ENCODE measurements around the gene SGSM2.

The SGSM2 gene

DNA sequence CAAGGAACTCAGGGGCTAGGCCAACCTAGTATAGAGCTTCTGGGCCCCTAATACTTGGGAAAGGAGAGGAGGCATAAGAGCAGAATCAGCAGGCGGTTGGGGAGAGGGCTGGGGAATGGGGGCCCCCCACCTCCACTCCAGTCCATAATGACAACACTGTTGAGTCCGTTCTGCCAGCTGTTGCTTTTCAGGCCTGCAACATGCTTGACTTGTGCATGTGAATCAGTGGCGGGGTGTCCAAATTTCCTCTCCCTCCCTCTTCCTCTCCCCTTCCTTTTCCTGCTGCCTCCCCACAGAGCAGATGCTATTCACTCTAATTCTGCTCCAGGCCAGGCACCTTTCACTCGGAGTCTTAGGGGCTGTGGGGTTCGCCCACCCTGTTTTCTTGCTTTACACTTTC is 31.7 kb downstream of the SGSM2 start:
- no peak for DNase-seq (ENCODE audit: low read depth in 2 of 2, low spot score in 1 of 2)

DNA sequence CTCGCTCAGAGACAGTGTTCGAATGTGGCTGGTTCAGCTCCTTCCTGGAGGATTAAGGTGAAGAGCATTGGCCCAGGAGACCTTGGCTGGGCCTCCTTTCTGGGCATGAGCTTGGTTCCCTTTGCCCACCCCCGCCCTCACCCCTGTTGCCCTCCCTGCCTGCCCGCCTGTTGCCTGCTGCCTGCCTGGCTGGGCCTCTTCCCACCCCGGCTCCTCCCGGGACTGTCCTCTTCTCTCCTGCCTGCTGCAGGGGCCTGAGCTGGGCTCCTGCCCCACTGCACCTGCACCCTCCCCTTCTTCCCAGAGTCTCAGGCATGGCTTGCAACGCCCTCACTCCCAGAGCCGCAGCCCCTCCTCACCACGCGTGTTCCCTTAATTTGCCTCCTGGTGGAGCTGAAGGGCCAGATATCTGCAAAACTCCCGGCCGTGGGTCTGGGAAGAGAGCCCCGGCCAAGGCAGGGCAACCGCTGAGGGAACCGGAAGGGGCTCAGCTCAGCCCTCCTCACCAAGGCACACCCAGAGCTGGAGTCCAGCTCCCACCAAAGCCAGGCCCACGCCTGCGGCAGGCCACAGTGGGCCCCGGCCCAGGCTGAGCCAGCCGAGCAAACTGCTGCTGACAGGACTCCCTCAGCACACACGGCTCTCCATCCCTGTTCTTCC is 32.4 kb downstream of the SGSM2 start:
- DNase-seq (ENCODE audit: low read depth in 2 of 2, low spot score in 1 of 2) = no peak

DNA sequence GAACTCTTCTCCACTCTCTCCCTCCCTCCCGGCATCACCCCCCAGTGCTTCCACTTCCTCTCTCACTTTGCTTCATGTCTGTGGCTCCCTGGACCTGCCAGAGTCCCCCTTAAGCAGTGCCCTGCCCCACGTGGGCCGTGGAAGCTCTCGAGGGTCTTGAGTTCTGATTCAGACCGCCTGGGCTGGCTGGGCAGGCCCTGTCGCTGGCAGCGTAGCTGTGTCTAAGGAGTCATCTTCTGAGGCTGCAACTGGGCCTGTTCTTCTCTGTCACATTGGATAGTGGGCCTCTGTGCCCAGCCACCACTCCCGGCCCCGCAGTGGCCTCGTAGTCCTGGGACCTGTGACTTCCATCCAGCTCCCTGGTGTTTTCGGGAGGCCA is 32.9 kb downstream of the SGSM2 start:
- DNase-seq (ENCODE audit: low read depth in 2 of 2, low spot score in 1 of 2) = no peak

DNA sequence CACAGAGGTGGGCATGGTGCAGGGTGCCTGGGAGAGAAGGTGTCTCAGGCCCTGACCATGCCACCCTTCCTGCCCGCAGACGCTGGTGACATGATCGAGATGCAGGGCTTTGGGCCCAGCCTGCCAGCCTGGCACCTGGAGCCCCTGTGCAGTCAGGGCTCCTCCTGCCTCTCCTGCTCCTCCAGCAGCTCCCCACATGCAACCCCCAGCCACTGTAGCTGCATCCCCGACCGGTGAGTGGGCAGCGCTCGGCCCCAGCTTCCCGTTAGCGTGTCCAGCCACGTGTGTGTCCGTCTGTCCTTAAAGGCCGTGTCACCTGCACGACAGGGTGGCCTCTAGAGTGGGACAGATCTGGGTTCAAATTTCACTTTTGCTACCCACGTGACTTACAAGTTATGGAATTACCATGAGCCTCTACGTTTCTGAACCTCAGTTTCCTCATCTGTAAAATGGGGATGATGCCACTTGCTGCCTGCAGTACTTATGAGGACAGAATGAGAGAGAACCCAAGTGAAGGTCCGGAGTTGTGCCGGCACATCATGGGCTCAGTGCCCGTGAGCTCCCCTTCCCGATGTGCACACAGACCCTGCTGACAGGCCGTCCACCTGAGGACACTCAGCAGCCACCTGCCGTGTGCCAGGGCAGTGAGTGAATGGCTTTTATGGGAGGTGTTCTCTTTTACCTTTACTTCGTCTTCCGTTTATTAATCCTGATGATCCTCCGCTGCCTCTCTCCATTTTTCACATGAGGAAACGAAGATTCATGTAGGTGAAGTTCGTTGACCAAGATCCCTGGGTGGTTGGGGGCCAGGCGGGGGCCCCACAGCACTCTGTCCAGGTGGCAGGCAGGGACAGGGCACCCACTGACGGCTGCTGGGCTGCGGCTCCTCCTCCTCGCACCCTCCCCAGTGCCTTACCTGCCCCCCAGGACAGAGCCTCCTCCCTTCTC is 34.2 kb downstream of the SGSM2 start:
- no peak for DNase-seq (ENCODE audit: low read depth in 2 of 2, low spot score in 1 of 2)

DNA sequence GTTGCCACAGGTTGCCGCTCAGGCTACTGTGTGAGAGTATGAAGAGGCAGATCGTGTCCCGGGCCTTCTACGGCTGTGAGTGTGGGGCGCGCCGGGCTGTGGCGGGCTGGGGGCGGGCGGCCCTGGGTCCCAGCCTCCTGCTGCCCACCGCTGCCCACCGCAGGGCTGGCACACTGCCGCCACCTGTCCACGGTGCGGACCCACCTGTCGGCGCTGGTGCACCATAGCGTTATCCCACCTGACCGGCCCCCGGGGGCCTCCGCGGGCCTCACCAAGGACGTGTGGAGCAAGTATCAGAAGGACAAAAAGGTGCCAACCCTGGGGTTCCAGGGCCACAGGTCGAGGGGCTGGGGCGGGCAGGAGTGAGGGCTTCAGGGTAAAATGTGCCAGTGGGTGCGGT is 34.9 kb downstream of the SGSM2 start:
- DNase-seq (ENCODE audit: low read depth in 2 of 2, low spot score in 1 of 2) = no peak

DNA sequence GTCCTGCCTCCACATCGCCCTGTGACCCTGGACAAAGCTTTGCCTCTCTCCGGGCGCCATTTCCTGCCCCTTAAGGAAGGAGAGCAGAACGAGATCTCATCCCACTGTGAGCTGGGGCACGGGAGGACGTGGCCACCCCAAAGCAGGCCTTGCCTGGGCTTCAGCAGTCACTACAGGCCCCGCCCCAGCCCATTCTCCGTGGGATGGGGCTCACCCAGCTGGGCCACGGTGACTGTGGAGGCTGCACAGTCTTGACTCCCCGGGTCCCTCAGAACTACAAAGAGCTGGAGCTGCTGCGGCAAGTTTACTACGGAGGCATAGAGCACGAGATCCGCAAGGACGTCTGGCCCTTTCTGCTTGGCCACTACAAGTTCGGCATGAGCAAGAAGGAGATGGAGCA is 35.4 kb downstream of the SGSM2 start:
- no peak for DNase-seq (ENCODE audit: low read depth in 2 of 2, low spot score in 1 of 2)

DNA sequence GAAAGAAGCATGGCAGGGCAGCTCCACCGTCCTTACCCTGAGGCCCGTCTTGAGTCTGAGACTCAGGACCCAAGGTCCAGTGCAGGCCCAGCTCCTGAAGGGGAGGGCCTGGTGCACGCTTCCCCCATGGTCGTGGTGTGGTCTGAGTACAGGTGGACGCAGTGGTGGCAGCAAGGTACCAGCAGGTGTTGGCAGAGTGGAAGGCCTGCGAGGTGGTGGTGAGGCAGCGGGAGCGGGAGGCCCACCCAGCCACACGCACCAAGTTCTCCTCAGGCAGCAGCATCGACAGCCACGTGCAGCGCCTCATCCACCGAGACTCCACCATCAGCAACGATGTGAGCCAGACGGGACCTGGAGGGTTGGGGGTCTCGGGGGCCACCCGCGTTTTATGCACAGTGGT is 35.9 kb downstream of the SGSM2 start:
- no peak for DNase-seq (ENCODE audit: low read depth in 2 of 2, low spot score in 1 of 2)

DNA sequence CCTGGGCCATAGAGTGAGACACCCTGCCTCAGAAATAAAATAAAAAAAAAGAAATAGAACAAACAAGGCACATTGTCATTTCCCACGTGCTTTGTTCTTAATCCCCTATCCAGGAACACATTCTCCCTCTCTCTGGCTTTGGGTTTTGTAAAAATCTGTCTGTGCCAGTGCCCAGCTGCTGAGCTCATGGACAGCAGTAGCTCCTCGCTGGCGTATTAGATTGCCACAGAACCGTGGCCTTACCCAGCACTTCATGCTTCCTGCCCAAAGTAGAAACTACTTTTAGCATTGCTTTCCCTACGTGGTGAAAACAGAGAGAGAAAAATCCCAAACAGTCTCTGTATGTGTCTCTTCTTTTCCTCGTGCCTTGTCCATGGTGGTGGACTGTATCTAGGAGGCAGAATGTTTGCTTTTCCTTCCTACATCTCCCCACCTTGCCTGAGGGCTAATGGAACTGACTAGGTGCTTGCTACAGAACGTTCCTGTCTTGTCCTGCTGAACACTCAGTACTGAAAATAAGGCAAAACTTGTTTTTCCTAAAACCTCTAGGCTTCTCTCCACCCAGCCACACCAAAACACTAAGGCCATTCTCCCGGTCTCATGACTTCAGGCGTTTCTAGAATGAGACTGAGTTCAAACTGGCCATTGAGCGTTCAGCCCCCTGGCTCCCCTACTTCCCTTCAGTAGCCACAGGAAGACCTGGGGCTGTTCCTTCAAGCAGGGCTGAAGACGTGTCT is 37.4 kb downstream of the SGSM2 start:
- DNase-seq (ENCODE audit: low read depth in 2 of 2, low spot score in 1 of 2) = no peak

DNA sequence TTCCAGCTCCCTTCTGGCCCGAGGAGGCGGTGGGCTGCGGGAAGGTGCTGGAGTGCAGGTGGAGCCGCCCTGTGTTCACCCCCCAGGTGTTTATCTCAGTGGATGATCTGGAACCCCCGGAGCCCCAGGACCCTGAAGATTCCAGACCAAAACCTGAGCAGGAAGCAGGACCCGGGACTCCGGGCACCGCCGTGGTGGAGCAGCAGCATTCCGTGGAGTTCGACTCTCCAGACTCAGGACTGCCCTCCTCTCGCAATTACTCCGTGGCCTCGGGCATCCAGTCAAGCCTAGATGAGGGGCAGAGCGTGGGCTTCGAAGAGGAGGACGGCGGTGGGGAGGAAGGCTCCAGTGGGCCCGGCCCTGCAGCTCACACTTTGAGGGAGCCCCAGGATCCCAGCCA is 38.1 kb downstream of the SGSM2 start:
- DNase-seq (ENCODE audit: low read depth in 2 of 2, low spot score in 1 of 2) = no peak

DNA sequence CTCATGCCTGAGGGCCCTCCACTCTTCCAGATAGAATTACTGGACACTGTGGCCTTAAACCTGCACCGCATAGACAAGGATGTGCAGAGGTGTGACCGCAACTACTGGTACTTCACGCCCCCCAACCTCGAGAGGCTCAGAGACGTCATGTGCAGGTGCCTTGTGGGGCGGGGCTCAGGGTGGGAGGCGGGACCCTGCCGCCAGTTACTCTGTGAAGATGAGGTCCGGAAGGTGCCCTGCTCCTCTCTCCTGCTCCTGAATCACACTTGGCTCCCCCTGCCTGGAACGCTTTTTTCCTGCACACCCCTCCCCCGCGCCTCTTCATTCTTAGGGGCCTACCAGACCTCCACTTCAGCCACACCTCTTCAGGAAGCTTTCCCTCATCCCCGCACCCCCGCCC is 38.8 kb downstream of the SGSM2 start:
- no peak for DNase-seq (ENCODE audit: low read depth in 2 of 2, low spot score in 1 of 2)

DNA sequence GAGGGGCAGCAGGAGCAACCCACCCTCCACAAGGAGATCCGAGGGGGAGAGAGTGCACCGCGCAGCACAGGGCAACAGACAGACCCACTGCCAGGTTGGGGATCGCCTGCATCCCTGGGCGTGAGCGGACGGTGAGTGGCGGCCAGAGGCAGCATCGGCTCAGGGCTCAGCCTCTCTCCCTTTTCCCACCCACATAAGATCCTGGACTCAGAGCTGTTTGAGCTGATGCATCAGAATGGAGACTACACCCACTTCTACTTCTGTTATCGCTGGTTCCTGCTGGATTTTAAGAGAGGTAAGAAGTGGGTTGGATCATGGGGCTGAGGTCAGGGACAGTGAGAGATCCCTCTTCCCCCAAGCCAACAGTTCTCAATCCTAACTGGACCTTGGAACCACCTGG is 40.4 kb downstream of the SGSM2 start:
- no peak for DNase-seq (ENCODE audit: low read depth in 2 of 2, low spot score in 1 of 2)

DNA sequence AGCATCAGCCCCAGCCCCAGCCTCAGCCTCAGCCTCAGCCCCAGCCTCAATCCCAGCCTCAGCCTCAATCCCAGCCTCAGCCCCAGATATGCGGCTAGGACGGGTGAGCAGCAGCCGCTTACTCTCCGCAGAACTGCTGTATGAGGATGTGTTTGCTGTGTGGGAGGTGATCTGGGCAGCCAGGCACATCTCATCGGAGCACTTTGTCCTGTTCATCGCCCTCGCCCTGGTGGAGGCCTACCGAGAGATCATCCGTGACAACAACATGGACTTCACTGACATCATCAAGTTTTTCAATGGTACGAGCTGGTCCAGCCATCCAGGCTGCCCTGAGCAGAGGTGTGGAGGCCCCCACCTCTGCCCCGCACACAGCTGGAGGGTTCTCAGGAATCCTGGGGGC is 41.6 kb downstream of the SGSM2 start:
- no peak for DNase-seq (ENCODE audit: low read depth in 2 of 2, low spot score in 1 of 2)

DNA sequence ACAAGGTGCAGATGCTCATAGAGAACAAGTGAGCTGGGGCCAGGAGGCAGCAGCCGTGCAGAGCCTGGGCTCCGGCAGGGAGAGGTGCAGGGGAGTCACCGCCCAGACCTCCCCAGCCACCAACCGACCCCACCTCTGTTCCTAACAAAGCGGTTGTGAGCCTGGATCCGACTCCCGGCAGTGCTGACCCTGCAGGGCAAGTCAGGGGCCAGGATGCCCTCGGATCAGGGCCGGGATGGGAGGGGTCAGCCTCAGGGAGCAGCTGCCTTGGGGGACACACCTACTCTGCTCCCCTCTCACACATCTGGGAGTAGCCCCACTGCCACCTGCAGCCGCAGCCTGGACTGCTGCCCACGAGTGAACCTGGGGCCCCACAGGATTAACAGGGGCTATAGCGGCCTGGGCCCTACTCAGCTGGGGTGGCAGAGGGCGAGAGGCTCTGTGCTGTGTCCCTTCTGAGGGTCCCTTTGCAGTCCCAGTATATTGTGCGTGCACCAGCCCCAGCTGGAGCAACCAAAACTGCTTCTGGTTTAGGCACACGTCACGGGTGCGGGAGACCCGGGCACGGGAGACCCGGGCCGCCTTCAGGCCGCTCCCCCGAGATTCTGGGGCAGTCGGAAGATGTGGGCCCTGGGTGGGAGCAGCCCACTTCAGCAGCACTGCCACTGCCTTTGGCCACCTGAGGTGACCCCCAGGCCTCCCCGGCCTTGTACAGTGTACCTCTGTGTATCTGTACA is 42.4 kb downstream of the SGSM2 start:
- no peak for DNase-seq (ENCODE audit: low read depth in 2 of 2, low spot score in 1 of 2)

DNA sequence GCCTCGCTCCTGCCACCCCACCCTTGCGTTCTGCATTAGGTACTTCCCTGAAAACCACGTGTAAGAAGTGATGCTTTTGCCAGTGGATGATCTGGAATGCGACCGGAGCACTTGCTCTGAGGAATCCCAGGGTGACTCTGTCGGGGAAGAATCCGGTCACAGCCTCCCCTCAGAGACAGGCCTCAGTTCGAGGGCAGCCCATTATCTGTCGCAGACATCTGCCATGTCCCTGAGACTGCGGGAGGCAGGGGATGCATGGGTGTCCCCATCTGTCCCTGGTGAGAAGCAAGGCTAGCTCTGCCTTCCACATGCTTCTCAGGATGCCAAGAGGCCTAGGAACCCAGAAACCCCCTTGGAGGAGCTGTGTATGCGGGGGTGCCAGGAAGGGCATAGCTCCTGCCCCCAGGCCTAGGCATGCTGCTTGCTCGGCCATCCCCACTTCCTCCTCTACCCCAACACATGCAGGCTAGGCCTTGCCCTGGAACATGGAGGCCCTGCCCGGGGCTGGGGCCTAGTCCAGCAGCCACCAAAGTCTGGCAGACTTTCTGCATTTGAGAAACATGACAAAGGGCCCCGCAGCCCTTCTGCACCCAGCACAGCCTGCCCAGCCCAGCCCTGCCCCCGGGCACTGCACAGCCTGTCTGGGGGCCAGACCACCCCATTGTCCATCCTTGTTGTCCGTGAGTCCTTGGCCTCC is 43.1 kb downstream of the SGSM2 start:
- DNase-seq (ENCODE audit: low read depth in 2 of 2, low spot score in 1 of 2) = no peak

DNA sequence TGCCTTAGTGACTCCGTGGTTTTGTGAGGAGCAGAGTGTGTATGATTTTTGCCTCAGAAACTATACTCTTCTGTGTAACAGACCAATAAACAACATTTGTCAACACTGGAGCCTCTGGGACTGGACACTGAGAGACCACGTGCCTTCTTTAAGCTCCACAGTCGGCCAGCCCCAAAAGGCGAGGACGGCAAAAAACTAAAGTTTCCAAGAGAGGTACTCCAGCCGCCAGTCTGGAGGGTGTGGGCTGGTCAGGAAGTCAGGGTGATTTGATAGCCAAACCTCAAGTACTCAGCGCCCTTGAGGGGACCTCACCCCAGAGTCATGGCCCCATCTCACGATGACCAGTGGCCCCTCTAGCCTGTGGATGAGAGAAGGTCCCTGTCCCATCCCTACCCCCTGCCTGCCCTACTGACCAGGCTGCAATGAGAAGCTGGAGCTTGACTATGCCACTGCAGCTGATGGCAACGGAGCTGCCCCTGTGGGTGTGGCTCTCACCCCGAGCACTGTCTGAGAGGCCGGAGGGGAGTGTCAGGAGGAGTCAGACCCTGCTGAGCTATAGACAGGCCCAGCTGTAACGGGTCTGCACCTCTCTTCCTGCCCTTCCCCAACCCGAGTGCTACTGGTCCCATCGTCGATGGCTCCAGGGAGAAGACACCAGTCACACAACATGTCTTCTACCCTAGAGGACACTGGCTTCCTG is 43.8 kb downstream of the SGSM2 start:
- no peak for DNase-seq (ENCODE audit: low read depth in 2 of 2, low spot score in 1 of 2)

DNA sequence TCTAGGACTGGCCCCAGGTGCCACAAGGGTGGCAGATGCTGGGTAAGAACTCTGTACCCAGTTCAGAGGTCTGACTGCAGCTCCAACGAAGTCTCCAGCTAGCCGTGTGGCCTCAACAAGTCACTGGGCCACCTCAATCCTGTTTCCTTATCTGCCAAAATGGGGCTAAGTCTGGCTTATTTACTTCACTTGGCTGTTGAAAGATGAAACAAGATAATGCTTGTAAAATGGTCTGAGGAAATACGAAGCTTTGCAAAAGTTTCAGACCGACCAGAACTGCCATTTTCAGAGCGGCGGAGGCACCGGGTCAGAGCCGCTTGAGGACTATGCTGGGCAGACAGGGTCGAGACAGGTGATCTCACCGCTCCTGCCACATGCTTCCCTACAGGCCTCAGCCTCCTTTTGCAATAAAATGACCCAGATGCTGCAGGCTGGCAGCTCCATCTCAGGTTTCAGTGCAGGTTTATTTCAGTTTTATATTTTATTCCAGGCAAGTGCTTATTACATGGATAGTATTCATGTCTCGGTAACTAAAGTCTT is 46.4 kb downstream of the SGSM2 start:
- DNase-seq (ENCODE audit: low read depth in 2 of 2, low spot score in 1 of 2) = no peak

DNA sequence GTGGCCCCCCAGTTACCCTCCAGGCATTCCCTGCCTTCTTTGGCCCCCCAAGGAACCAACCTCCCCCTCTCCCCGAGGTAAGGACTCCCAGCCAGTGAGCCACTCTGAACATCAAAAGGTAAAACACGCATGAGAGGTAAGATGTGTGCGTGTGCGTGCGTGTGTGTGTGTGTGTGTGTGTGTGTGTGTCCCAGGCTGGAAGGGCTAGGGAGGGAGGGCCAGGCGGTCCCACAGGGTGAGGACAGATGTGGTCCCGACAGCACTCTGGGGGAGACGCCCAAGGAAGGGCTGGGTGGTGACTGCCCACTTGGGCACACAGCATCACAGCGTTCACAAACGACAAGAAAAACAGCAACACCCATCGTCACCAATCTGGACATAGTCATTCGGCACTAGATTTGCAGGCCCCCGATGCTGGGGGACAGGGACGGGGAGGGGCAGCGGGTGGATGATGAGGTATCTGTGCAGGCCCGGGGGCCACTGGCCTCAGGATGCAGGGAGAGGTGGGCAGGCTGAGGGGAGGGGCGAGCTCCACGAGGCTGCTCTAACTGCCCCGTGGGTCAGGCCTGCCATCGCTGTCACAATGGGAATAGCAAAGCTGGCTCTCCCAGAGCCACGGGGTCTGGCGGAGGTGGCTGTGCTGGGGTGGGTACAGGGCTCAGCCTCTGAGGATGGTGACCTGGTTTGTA is 47.3 kb downstream of the SGSM2 start:
- DNase-seq (ENCODE audit: low read depth in 2 of 2, low spot score in 1 of 2) = no peak

DNA sequence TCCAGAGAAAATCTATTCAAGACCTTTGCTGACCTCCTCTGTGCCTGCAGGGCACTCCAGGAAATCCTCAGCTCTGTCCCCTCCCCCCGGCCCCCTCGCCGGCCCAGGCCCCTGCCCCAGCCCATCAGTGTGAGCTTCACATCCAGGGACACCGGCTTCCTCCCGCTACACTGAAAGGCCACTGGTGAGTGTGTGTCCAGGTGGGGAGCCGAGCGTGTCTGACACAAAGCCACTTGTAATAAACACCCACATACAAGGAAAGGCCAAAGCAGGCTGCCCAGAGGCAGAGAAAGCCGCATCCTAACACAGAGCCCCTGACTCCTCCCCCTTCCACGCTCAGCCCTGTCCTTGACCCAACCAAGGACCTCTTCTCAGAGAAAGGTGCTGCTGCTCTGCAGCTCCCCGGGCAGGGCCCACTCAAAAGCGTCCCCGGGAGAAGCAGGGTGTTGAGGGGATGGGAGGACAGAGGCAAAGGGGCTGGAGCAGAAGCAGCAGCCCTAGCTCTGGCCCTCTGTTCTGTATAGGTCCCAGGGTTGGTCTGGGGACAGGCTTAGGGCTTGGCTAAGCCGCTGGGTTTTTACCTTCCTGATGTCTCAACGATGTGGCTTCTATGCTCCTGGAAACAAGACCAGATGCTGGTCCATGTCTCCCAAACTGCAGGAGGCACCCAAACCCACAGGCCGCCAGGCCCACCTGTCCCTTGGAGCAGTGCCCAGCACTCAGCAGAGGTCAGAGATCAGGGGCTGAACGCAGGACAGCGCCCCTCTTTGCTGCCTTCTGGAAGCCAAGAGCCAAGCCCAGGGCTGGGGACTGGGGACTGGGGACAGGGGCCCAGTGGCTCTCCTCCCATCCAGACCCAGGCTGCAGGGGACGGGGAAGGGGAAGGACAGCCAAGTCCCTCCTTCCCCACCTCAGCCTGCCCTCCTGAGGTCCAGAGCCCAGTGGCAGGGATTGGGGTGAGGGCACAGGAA is 48.2 kb downstream of the SGSM2 start:
- no peak for DNase-seq (ENCODE audit: low read depth in 2 of 2, low spot score in 1 of 2)
